GM18526 (cell line): ENCODE results near the gene SLC25A22.

Source experiments
- POLR2A ChIP-seq: IDR thresholded peaks from 3 replicates; pipeline ENCODE4 v1.6.1; 2011; ENCODE audit not compliant: insufficient read length; ENCODE audit errors: extremely low read depth

The SLC25A22 gene

GRCh38 chr11:782264-783174, 15.6 kb downstream of the SLC25A22 start:
- no peak for TF ChIP-seq POLR2A

GRCh38 chr11:779955-780532, 18.0 kb downstream of the SLC25A22 start:
- no peak for TF ChIP-seq POLR2A

- TF ChIP-seq POLR2A, result no peak
These were observed 18.8 kb downstream of the SLC25A22 start for GRCh38 chr11:778976-779954.

- peak; percentile 98 for TF ChIP-seq POLR2A
These were observed 20.5 kb downstream of the SLC25A22 start, which contains the start of gene GATD1 for GRCh38 chr11:777288-778255. Gene GATD1, minus strand, starts transcription at chr11:777487. Its CDS starts 25 bp downstream, at chr11:777462.

GRCh38 chr11:776561-777287, 21.4 kb downstream of the SLC25A22 start:
- TF ChIP-seq POLR2A, result no peak

GRCh38 chr11:776263-776560, 21.9 kb downstream of the SLC25A22 start:
- no peak for TF ChIP-seq POLR2A

GRCh38 chr11:774873-775592, 23.0 kb downstream of the SLC25A22 start:
- no peak for TF ChIP-seq POLR2A

- TF ChIP-seq POLR2A, result no peak
These were observed 24.3 kb downstream of the SLC25A22 start for GRCh38 chr11:773830-774229.

- no peak for TF ChIP-seq POLR2A
These were observed 24.7 kb downstream of the SLC25A22 start for GRCh38 chr11:773425-773824.

GRCh38 chr11:772429-773390, 25.4 kb downstream of the SLC25A22 start:
- no peak for TF ChIP-seq POLR2A

GRCh38 chr11:771617-772204, 26.4 kb downstream of the SLC25A22 start:
- no peak for TF ChIP-seq POLR2A
